ENCODE results near the gene FAM76A.

DNA sequence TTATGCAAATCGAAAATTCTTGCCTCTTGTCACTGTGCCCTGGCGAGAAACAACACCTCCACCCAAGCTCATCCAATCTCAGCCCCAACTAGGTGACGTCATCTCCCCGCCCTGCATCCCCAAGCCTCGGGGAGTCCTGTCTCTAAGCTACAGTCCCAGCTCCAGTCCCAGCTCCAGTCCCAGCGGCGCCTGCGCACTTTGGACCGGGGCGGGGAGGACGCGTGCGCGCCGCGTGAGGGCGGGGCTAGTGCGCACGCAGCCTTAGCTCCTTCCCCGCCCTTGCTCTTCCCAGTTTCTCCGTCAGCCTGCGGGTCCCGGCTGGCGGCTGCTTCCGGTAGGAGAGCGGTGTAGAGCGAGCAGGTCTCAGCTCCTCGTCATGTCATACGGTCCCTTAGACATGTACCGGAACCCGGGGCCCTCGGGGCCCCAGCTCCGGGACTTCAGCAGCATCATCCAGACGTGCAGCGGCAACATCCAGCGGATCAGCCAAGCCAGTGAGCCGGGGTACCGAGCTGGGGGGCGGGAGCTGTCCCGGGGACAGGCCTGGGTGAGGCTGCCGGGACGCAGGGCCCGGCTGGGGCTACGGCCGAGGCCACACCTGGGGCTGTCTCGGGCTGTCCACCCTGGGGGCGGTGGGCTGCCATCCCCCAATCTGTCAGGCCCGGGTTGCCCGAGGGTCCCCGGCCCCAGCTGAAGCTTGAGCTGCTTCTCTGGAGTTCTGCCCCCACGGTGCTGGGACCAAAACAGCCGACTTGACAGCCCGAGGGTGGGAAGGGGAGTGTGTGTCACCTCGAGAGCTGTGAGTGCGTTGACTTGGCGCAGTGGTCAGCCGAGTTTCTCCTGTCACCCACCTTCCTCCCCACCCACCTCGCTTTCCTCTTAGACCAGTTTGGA, 47.4 kb downstream of the FAM76A start, which contains the start of gene STX12:
- TF ChIP-seq, protein P1, sequence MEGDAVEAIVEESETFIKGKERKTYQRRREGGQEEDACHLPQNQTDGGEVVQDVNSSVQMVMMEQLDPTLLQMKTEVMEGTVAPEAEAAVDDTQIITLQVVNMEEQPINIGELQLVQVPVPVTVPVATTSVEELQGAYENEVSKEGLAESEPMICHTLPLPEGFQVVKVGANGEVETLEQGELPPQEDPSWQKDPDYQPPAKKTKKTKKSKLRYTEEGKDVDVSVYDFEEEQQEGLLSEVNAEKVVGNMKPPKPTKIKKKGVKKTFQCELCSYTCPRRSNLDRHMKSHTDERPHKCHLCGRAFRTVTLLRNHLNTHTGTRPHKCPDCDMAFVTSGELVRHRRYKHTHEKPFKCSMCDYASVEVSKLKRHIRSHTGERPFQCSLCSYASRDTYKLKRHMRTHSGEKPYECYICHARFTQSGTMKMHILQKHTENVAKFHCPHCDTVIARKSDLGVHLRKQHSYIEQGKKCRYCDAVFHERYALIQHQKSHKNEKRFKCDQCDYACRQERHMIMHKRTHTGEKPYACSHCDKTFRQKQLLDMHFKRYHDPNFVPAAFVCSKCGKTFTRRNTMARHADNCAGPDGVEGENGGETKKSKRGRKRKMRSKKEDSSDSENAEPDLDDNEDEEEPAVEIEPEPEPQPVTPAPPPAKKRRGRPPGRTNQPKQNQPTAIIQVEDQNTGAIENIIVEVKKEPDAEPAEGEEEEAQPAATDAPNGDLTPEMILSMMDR (conservative IDR thresholded peaks at IDR 0.05 in 1 of 2, IDR thresholded peaks at IDR 0.05 in 1 of 2; ENCODE audit: low read depth in 1 of 2, low read length in 2 of 2) = no peak
- TF ChIP-seq EZH2 (IDR thresholded peaks at IDR 0.05; ENCODE audit: low read length, missing control alignments) = no peak
